Muscle layer of colon (tissue), 2 donors: ENCODE data around the gene KANK4.

Experiments used
- H3K27ac ChIP-seq: one replicate; pipeline ENCODE4 v1.7.0; 2013; ENCODE audit warnings: low read depth, mild to moderate bottlenecking, low read length, moderate library complexity
- H3K27me3 ChIP-seq, 2 donors: one replicate each; pipeline ENCODE4 v1.7.0; 2013; ENCODE audit warnings: low read length in 2 of 2, mild to moderate bottlenecking in 2 of 2; ENCODE audit not compliant: insufficient read depth in 2 of 2, control insufficient read depth in 1 of 2
- H3K36me3 ChIP-seq: one replicate; pipeline ENCODE4 v1.7.0; 2013; ENCODE audit warnings: mild to moderate bottlenecking, low read length; ENCODE audit not compliant: insufficient read depth
- H3K4me1 ChIP-seq: one replicate; pipeline ENCODE4 v1.7.0; 2013; ENCODE audit warnings: mild to moderate bottlenecking, low read length; ENCODE audit not compliant: insufficient read depth
- H3K4me3 ChIP-seq, 2 donors: one replicate each; pipeline ENCODE4 v1.7.0; 2013; ENCODE audit warnings: low read length in 2 of 2, low read depth in 1 of 2, mild to moderate bottlenecking in 1 of 2, moderate library complexity in 1 of 2
- H3K9ac ChIP-seq: one replicate; pipeline ENCODE4 v1.7.0; 2013; ENCODE audit warnings: low read length
- H3K9me3 ChIP-seq: one replicate; pipeline ENCODE4 v1.7.0; 2013; ENCODE audit warnings: mild to moderate bottlenecking, low read length
- donor health status: abdominal sarcoma.
- donor health status: Adenocarcinoma of cecum.

Gene KANK4

GRCh38 chr1:62281922-62282555 is 37.2 kb downstream of the KANK4 start:
- H3K4me3 ChIP-seq: no peak overlapping the region
- peaks cover 0 to 4% of the 10 kb centered on the region in 2 donors for H3K27me3 ChIP-seq
- no peaks in the 10 kb centered on the region for H3K9me3 ChIP-seq
- H3K4me1 ChIP-seq: no peaks in the 10 kb centered on the region
- no peak overlapping the region for H3K27ac ChIP-seq
- H3K9ac ChIP-seq: no peak overlapping the region
- H3K36me3 ChIP-seq: no peaks in the 10 kb centered on the region

- H3K36me3 ChIP-seq: no peaks in the 10 kb centered on the region
- no peak overlapping the region for H3K27ac ChIP-seq
- H3K4me3 ChIP-seq: no peak overlapping the region
Measured at GRCh38 chr1:62280960-62281465, 38.2 kb downstream of the KANK4 start.

GRCh38 chr1:62280150-62280549 is 39.1 kb downstream of the KANK4 start:
- H3K27me3 ChIP-seq: no peaks in the 10 kb centered on the region
- H3K36me3 ChIP-seq: no peaks in the 10 kb centered on the region
- no peak overlapping the region for H3K27ac ChIP-seq
- H3K9ac ChIP-seq: no peak overlapping the region
- no peak overlapping the region for H3K4me3 ChIP-seq
- H3K4me1 ChIP-seq: no peaks in the 10 kb centered on the region
- no peaks in the 10 kb centered on the region for H3K9me3 ChIP-seq

More at GRCh38 chr1:62280960-62281465, 38.2 kb downstream of the KANK4 start:
- Histone ChIP-seq H3K9me3 (no peaks in the 10 kb centered on the region), H3K27me3 (no peaks in the 10 kb centered on the region), H3K4me1 (no peaks in the 10 kb centered on the region), H3K9ac (no peak overlapping the region)

- Histone ChIP-seq H3K9ac (no peak overlapping the region), H3K4me1 (no peaks in the 10 kb centered on the region), H3K36me3 (no peaks in the 10 kb centered on the region), H3K27ac (no peak overlapping the region), H3K9me3 (no peaks in the 10 kb centered on the region), H3K4me3 (no peak overlapping the region), H3K27me3 (no peaks in the 10 kb centered on the region)
Measured at GRCh38 chr1:62276791-62277190, 42.4 kb downstream of the KANK4 start.

GRCh38 chr1:62274496-62275485 is 44.4 kb downstream of the KANK4 start:
- no peaks in the 10 kb centered on the region for H3K9me3 ChIP-seq
- H3K27me3 ChIP-seq: no peaks in the 10 kb centered on the region

GRCh38 chr1:62273953-62274352 is 45.3 kb downstream of the KANK4 start:
- Histone ChIP-seq H3K27ac (no peak overlapping the region), H3K27me3 (no peaks in the 10 kb centered on the region), H3K9ac (no peak overlapping the region), H3K4me1 (no peaks in the 10 kb centered on the region), H3K4me3 (no peak overlapping the region), H3K36me3 (no peaks in the 10 kb centered on the region), H3K9me3 (no peaks in the 10 kb centered on the region)

More at GRCh38 chr1:62274496-62275485, 44.4 kb downstream of the KANK4 start:
- Histone ChIP-seq H3K9ac (no peak overlapping the region), H3K36me3 (no peaks in the 10 kb centered on the region), H3K4me1 (no peaks in the 10 kb centered on the region), H3K27ac (no peak overlapping the region), H3K4me3 (no peak overlapping the region)

- Histone ChIP-seq H3K4me1 (no peaks in the 10 kb centered on the region), H3K27me3 (no peaks in the 10 kb centered on the region), H3K9me3 (no peaks in the 10 kb centered on the region), H3K27ac (no peak overlapping the region), H3K36me3 (no peaks in the 10 kb centered on the region), H3K4me3 (no peak overlapping the region), H3K9ac (no peak overlapping the region)
Measured at GRCh38 chr1:62271948-62272728, 47.1 kb downstream of the KANK4 start.

GRCh38 chr1:62271134-62271533 is 48.1 kb downstream of the KANK4 start:
- Histone ChIP-seq H3K9me3 (no peaks in the 10 kb centered on the region), H3K27ac (no peak overlapping the region)

GRCh38 chr1:62269851-62270495 is 49.3 kb downstream of the KANK4 start:
- H3K27ac ChIP-seq: no peak overlapping the region
- no peak overlapping the region for H3K9ac ChIP-seq
- H3K36me3 ChIP-seq: no peaks in the 10 kb centered on the region
- H3K9me3 ChIP-seq: no peaks in the 10 kb centered on the region
- H3K4me1 ChIP-seq: no peaks in the 10 kb centered on the region
- H3K27me3 ChIP-seq: no peaks in the 10 kb centered on the region
- H3K4me3 ChIP-seq: no peak overlapping the region

More at GRCh38 chr1:62271134-62271533, 48.1 kb downstream of the KANK4 start:
- no peaks in the 10 kb centered on the region for H3K4me1 ChIP-seq
- no peaks in the 10 kb centered on the region for H3K27me3 ChIP-seq
- no peaks in the 10 kb centered on the region for H3K36me3 ChIP-seq
- no peak overlapping the region for H3K4me3 ChIP-seq
- H3K9ac ChIP-seq: no peak overlapping the region

- no peak overlapping the region for H3K4me3 ChIP-seq
- no peak overlapping the region for H3K9ac ChIP-seq
- no peaks in the 10 kb centered on the region for H3K9me3 ChIP-seq
- H3K4me1 ChIP-seq: no peaks in the 10 kb centered on the region
- H3K27me3 ChIP-seq: no peaks in the 10 kb centered on the region
- H3K36me3 ChIP-seq: no peaks in the 10 kb centered on the region
- no peak overlapping the region for H3K27ac ChIP-seq
Measured at GRCh38 chr1:62269439-62269838, 49.8 kb downstream of the KANK4 start.
